ENCODE data around the gene DDX3X.

- no peak for TF ChIP-seq ZNF449 (CRISPR knock-in tag; IDR thresholded peaks at IDR 0.05)
- no peak for TF ChIP-seq EZH2 (IDR thresholded peaks at IDR 0.05; ENCODE audit: borderline replicate concordance, low read depth, low read length)
- TF ChIP-seq ELF4 (CRISPR knock-in tag; IDR thresholded peaks at IDR 0.05) = no peak
- no peak for TF ChIP-seq NR2C2 (CRISPR knock-in tag; IDR thresholded peaks at IDR 0.05)
- no peak for TF ChIP-seq NR2C2 (tag; IDR thresholded peaks at IDR 0.05)
- no peak for TF ChIP-seq IRF9 (tag; IDR thresholded peaks at IDR 0.05)
- TF ChIP-seq ZNF318 (IDR thresholded peaks at IDR 0.05; ENCODE audit: borderline replicate concordance in 1 of 2, low read depth in 1 of 2) = no peak
Measured at GRCh38 chrX:41350976-41351569, 17.1 kb downstream of the DDX3X start.
